GM21825 (cell line): ENCODE results near the gene UBA7.
"Not testable (repeated sequence)": the region's sequence is repeated elsewhere in the genome, so short reads cannot be mapped to it uniquely, and the experiment has no call there.

Experiments
- ATAC-seq: cut with Tn5 transposase; IDR thresholded peaks from one replicate; pipeline ENCODE4 v1.9.1; 2021; ENCODE audit warnings: mild to moderate bottlenecking, moderate library complexity; ENCODE audit not compliant: unreplicated experiment

UBA7 gene

GRCh38 chr3:49813497-49814174, at the start of gene UBA7:
UBA7 (minus strand) TSS chr3:49813953; CDS start chr3:49813787, 166 bp downstream.
- peak; percentile 82 for ATAC-seq

GRCh38 chr3:49859576-49860305, 46.0 kb upstream of the UBA7 start:
- no peak for ATAC-seq

- ATAC-seq: peak; percentile 92
Measured at GRCh38 chr3:49856181-49857005, 42.6 kb upstream of the UBA7 start, which contains the start of gene TRAIP. TRAIP (minus strand) TSS chr3:49856564; CDS start chr3:49856453, 111 bp downstream.

GRCh38 chr3:49855662-49856061, 41.9 kb upstream of the UBA7 start:
- ATAC-seq: no peak

- ATAC-seq: no peak
Measured at GRCh38 chr3:49845694-49846093, 31.9 kb upstream of the UBA7 start.

GRCh38 chr3:49844464-49845183, 30.9 kb upstream of the UBA7 start:
- ATAC-seq: no peak

- ATAC-seq: no peak
Measured at GRCh38 chr3:49842843-49843517, 29.2 kb upstream of the UBA7 start.

- no peak for ATAC-seq
Measured at GRCh38 chr3:49841806-49842205, 28.1 kb upstream of the UBA7 start.

GRCh38 chr3:49841126-49841696, 27.5 kb upstream of the UBA7 start:
- no peak for ATAC-seq

- ATAC-seq: no peak
Measured at GRCh38 chr3:49840388-49840787, 26.6 kb upstream of the UBA7 start.

GRCh38 chr3:49839193-49839809, 25.5 kb upstream of the UBA7 start:
- ATAC-seq: no peak

GRCh38 chr3:49831341-49831740, 17.6 kb upstream of the UBA7 start:
- ATAC-seq: no peak

- no peak for ATAC-seq
Measured at GRCh38 chr3:49826016-49826415, 12.3 kb upstream of the UBA7 start.

- ATAC-seq: not testable (repeated sequence)
Measured at GRCh38 chr3:49823131-49823530, 9.4 kb upstream of the UBA7 start.

GRCh38 chr3:49812916-49813496, 747 bp downstream of the UBA7 start:
- ATAC-seq: no peak

GRCh38 chr3:49807431-49808114, 6.2 kb downstream of the UBA7 start:
- ATAC-seq: no peak

- ATAC-seq: no peak
Measured at GRCh38 chr3:49806850-49807249, 6.9 kb downstream of the UBA7 start.

GRCh38 chr3:49805897-49806701, 7.7 kb downstream of the UBA7 start:
- ATAC-seq: no peak
